Lower lobe of right lung (tissue), 2 donors: ENCODE results near the gene GALNS. TPM values are rescaled to one million over a fixed set of nuclear protein-coding genes. Genes with fewer than 3 reads are reported as not detected.

Source experiments
- ATAC-seq, 2 donors: fragments of 200-7000 bp; cut with Tn5 transposase; one replicate each; pipeline ENCODE4 v1.9.1; 2020 to 2022; ENCODE audit warnings: mild to moderate bottlenecking in 2 of 2, moderate library complexity in 2 of 2
- DNase-seq: peaks from one replicate; pipeline ENCODE4 v3.0.0-alpha.2; 2020
- H3K27ac ChIP-seq: fragments of 200-600 bp; one replicate; pipeline ENCODE4 v1.8.0; 2022
- H3K27me3 ChIP-seq: fragments of 200-600 bp; one replicate; pipeline ENCODE4 v1.8.0; 2022; ENCODE audit warnings: low read depth
- H3K36me3 ChIP-seq: fragments of 200-600 bp; one replicate; pipeline ENCODE4 v1.8.0; 2022; ENCODE audit warnings: mild to moderate bottlenecking
- H3K4me1 ChIP-seq: fragments of 200-600 bp; one replicate; pipeline ENCODE4 v1.8.0; 2022
- H3K4me3 ChIP-seq: fragments of 200-600 bp; one replicate; pipeline ENCODE4 v1.8.0; 2022; ENCODE audit warnings: mild to moderate bottlenecking
- H3K9me3 ChIP-seq: fragments of 200-600 bp; one replicate; pipeline ENCODE4 v1.8.0; 2022
- intact Hi-C: fragments of 100-400 bp; cut with DNase I; formaldehyde crosslinking; loops from one replicate; pipeline ENCODE4 v1.11.0; 2022
- total RNA-seq: library from RNA; stranded (reverse); fragmentation: NEBNext Ultra II Directional; extraction: Animal tissue kit (Norgen Biotek cat#: 25700); gene quantifications from one replicate; pipeline ENCODE4 v1.2.1, GENCODE V29; 2021
- TF ChIP-seq, protein P1 (sequence below): fragments of 200-600 bp; IDR thresholded peaks from one replicate; pipeline ENCODE4 v1.8.0; 2022; ENCODE audit warnings: antibody characterized with exemption, mild to moderate bottlenecking
- donor health status: DM: no; HTN: yes; CAD: no; lungs with severe emphysema.

GALNS gene
- total RNA-seq, 1 donor from 2014 or later, result 48.5 TPM

DNA sequence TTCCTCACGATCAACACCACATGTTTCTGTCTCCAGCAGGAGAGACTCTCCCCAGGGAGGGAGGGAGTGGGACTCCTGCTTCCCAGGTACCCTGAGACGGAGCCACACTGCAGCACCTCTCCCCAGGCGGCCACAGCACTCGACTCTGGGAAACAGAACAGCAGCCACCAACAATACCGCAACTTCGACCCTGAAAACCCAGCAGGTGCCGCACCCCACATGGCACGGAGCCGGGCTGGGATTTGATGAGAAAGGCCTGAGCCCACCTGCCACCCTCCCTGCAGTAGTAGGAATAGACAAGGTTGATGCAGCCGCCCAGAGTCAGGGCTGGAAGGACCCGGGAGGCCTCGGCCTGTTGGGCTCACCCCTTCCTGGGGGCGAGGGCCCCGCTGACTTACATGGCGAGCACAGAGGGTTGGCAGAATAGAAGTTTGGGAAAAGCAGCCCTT lies 14.4 kb downstream of the GALNS start:
- no peak for ATAC-seq
- H3K36me3 ChIP-seq, result peaks cover 46% of the 10 kb centered on the region
- DNase-seq, result no peak

DNA sequence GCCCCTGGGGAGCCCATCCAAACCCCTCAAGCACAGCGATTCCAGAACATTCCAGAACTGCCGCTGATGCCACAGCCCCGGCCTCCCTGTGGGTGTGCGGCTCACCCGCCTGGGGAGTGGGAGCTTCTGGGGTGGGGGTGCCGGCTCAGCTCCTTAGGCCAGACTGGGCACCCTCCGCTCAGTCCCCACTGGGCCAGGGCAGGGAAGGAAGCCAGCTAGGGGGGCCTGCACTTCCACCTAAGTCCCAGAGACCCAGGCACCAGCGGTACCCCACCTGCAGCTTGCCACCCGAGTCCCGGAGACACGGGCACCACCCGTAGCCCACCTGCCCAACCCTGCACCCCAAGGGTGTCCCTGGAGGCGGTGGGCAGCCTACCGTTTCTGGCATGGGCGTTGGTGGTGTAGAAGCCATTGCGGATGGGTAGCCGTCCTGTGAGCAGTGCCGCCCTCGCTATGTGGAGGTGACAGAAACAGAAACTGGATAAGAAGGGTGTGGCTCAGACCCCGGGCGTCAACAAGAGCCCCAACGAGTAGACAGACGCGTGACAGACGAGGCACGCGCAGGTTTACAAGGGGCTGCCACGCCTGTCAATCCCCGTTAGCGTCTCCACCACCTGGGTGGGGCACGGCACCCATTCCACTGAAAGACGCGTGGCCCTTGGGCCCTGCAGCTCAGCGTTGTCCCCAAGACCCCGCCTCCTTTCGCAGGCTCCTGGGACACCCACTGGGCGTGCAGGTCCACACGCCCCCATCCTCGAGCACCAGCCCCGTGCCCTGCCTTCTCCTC lies 15.0 kb downstream of the GALNS start:
- H3K27ac ChIP-seq, result no peak overlapping the region

More for the DNA sequence above, 14.4 kb downstream of the GALNS start:
- Histone ChIP-seq H3K27ac (no peak overlapping the region), H3K4me3 (no peak overlapping the region), H3K4me1 (no peaks in the 10 kb centered on the region), H3K9me3 (no peaks in the 10 kb centered on the region), H3K27me3 (no peaks in the 10 kb centered on the region)
- TF ChIP-seq, protein P1, sequence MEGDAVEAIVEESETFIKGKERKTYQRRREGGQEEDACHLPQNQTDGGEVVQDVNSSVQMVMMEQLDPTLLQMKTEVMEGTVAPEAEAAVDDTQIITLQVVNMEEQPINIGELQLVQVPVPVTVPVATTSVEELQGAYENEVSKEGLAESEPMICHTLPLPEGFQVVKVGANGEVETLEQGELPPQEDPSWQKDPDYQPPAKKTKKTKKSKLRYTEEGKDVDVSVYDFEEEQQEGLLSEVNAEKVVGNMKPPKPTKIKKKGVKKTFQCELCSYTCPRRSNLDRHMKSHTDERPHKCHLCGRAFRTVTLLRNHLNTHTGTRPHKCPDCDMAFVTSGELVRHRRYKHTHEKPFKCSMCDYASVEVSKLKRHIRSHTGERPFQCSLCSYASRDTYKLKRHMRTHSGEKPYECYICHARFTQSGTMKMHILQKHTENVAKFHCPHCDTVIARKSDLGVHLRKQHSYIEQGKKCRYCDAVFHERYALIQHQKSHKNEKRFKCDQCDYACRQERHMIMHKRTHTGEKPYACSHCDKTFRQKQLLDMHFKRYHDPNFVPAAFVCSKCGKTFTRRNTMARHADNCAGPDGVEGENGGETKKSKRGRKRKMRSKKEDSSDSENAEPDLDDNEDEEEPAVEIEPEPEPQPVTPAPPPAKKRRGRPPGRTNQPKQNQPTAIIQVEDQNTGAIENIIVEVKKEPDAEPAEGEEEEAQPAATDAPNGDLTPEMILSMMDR, result no peak
- intact Hi-C loops, result no loop called here

DNA sequence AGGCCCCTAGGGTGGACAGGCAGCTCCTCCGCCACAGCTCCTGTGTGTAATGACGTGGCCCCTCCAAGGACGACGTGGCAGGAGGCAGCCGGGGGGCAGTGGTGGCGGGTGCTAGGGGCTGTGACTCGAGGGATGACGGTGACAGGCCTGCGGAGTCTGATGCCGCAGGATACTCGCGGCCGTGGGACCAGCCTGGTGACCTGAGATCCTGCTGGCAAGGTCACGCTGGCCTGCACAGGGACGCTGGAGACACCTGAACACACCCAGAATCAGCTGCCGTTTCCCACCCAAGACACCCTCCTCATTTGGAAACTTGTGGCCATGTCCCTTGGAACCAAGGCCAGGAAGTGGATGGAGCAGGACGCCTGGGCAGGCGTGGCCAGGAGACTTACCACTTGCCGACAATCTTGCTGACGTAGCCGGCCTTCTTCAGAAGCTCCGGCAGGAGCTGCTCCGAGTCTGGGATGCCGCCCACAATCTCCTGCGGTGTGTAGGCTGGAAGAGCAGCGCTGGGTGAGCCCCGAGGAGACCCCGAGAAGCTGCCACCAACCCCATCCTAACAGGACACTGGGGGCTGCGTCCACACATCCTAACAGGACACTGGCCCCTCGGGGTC lies 16.0 kb downstream of the GALNS start:
- intact Hi-C loops, result no loop called here
- Histone ChIP-seq H3K27ac (no peak overlapping the region), H3K4me3 (no peak overlapping the region), H3K36me3 (peaks cover 43% of the 10 kb centered on the region), H3K9me3 (no peaks in the 10 kb centered on the region), H3K4me1 (no peaks in the 10 kb centered on the region), H3K27me3 (no peaks in the 10 kb centered on the region)
- DNase-seq (no peak), ATAC-seq (no peak)
- TF ChIP-seq, protein P1, result no peak

More for the DNA sequence above, 15.0 kb downstream of the GALNS start:
- TF ChIP-seq, protein P1, result no peak
- no peaks in the 10 kb centered on the region for H3K9me3 ChIP-seq
- no peak for ATAC-seq
- H3K27me3 ChIP-seq, result no peaks in the 10 kb centered on the region
- no peaks in the 10 kb centered on the region for H3K4me1 ChIP-seq
- DNase-seq, result no peak
- H3K36me3 ChIP-seq, result peaks cover 41% of the 10 kb centered on the region
- H3K4me3 ChIP-seq, result no peak overlapping the region
- intact Hi-C loops, result no loop called here

DNA sequence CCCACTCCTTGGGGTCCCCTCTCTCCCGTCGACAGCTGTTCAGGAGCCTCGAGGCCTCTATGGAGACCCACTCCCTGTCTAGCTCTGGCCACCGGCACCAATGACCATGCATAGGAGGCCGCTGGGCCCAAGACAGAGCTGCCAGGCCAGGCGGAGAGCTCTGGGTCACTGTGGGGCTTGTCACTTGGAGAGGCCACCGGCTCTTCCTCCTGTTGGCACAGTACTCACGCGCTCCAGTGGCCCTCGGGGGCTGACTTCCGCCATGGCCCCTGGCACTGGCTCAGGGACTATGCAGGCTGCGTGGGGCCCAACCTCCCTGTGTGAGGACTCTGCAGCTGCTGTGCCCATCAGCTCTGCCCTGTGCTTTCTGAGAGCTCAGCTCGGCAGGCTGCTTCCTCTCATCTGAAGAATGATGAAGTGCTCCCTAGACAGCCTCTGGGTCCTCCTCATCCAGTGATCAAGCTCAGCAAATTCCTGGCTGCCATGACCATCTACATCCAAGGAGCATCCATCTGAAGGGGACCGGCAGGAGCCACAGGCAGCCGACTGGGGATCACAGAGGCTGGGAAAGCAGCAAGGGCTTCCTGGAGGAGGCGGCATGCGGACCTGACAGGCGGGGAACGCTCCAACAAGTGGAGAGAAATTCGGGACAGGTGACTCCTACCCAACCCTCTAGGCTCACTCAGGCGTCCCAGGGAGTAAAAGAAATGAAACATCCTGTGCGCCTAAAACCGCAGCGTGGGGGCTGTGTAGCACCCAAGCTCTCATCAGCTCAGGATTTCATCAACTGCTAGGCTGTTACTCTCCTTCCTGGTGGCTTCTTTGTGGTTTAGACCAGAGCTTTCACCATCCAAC lies 16.8 kb downstream of the GALNS start:
- Histone ChIP-seq H3K9me3 (no peaks in the 10 kb centered on the region), H3K4me3 (no peak overlapping the region), H3K27ac (no peak overlapping the region), H3K4me1 (no peaks in the 10 kb centered on the region), H3K36me3 (peaks cover 50% of the 10 kb centered on the region), H3K27me3 (no peaks in the 10 kb centered on the region)
- TF ChIP-seq, protein P1, result no peak
- no peak for DNase-seq
- intact Hi-C loops, result no loop called here
- ATAC-seq, result no peak

DNA sequence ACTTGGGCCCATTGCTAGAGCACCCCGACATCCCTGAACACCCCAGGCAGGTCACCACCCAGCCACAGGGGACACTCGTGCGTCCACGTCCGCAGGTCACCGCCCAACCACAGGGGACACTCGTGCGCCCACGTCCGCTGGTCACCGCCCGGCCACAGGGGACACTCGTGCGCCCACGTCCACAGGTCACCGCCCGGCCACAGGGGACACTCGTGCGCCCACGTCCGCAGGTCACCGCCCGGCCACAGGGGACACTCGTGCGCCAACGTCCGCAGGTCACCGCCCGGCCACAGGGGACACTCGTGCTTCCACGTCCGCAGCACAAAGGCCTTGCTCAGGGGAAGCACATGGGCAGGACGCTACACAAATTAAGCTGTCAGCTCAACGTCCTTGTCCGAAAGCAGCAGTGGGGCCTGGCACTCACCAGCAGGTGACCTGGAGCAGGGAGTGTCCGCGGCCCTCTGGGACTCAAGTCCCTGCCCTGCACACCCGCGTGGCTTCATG lies 17.7 kb downstream of the GALNS start:
- no peaks in the 10 kb centered on the region for H3K4me1 ChIP-seq
- intact Hi-C loops, result no loop called here
- DNase-seq (no peak), ATAC-seq (no peak)
- H3K4me3 ChIP-seq, result no peak overlapping the region
- TF ChIP-seq, protein P1, result no peak
- H3K36me3 ChIP-seq, result peaks cover 53% of the 10 kb centered on the region
- H3K27me3 ChIP-seq, result no peaks in the 10 kb centered on the region
- H3K9me3 ChIP-seq, result no peaks in the 10 kb centered on the region
- no peak overlapping the region for H3K27ac ChIP-seq
